Ascending aorta (tissue), 2 donors: ENCODE results near the gene PLEKHG2. TPM values are rescaled to one million over a fixed set of nuclear protein-coding genes. Genes with fewer than 3 reads are reported as not detected.

Experiments used
- DNase-seq, 2 donors: peaks; one replicate each; pipeline ENCODE4 v3.0.0-alpha.2; 2019; ENCODE audit warnings: low spot score in 2 of 2
- H3K27ac ChIP-seq, 2 donors: fragments of 200-600 bp; sonication (generic); one replicate each; pipeline ENCODE4 v1.5.1; 2016 to 2017; ENCODE audit warnings: mild to moderate bottlenecking in 1 of 2
- H3K27me3 ChIP-seq: fragments of 200-600 bp; sonication (generic); one replicate; pipeline ENCODE4 v1.5.1; 2017
- H3K36me3 ChIP-seq, 2 donors: fragments of 200-600 bp; sonication (generic); one replicate each; pipeline ENCODE4 v1.5.1; 2016
- H3K4me1 ChIP-seq, 2 donors: fragments of 200-600 bp; sonication (generic); one replicate each; pipeline ENCODE4 v1.5.1; 2016 to 2017; ENCODE audit warnings: mild to moderate bottlenecking in 1 of 2
- H3K4me3 ChIP-seq, 2 donors: fragments of 200-600 bp; sonication (generic); one replicate each; pipeline ENCODE4 v1.5.1; 2016 to 2017; ENCODE audit warnings: mild to moderate bottlenecking in 1 of 2
- H3K9me3 ChIP-seq, 2 donors: fragments of 200-600 bp; sonication (generic); one replicate each; pipeline ENCODE4 v1.5.1; 2016
- intact Hi-C: fragments of 100-400 bp; cut with DNase I; formaldehyde crosslinking; loops from one replicate; pipeline ENCODE4 v1.15.1; 2023
- total RNA-seq: library from RNA; depleted of rRNA; stranded (reverse); fragments of >200 nt; gene quantifications from one replicate; pipeline ENCODE4 v1.1.0, GENCODE V29; 2016
- TF ChIP-seq, protein P1 (sequence below), 3 experiments: fragments of 200-600 bp in 2 of 3; fragments of 450-650 bp in 1 of 3; sonication (generic) in 2 of 3; IDR thresholded peaks; one replicate each; pipeline ENCODE4 v1.5.1; 2016 to 2019; ENCODE audit warnings: antibody characterized with exemption in 3 of 3, mild to moderate bottlenecking in 1 of 3, moderate library complexity in 1 of 3

PLEKHG2 gene
- total RNA-seq, 1 donor from 2014 or later = 52.9 TPM

DNA sequence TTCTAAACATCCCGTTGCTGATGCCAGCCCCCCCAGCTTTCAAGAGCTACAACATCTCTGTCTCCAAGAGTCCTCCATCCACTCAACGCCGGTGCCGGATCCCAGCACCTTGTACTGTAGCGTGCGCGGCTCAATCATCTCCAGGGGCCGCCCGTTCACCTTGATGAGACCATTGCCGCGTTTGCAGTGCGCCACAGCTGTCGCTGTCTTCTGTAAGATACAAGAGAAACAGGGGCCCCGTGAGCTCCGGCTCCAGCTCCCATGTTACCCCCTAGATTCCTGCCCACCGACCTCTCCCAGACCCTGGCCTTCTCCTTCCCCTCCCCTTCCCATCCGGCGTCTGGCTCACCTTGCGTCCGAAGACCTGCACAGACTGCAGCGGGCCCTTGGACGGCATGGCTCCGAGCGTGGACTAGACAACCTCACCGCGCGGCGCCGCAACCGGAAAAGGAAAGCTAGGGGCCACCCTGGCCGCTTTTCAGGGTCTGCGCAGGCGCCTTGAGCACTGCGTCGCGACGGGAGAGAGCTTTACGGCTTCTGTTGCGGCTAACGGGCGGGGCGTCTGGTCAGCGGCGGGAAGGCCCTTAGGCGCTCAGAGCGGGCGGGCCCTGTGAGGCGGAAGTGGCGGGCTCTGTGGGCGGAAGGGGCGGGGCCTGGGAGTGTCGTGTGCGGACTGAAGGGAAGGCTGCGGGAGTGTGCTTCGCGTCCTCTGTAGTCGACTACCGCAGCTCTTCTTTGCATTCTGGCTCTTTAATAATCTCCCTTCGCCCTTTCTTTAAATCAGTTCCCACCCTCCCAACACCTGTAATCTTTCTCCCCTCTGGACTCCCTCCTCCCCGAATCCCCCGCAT is 23.3 kb downstream of the PLEKHG2 start, which contains the start of gene RPS16:
TSS of gene RPS16 (minus strand) at position 451 of the 851 bp plus-strand sequence. CDS start at position 397, 54 bp downstream.
- intact Hi-C loops = loop anchor here (1.0 to 2.0 kb wide), 5 partner anchors 10 to 93 kb away; partner anchors contain the start of genes MED29, PAF1, PLEKHG2 and SAMD4B
- Histone ChIP-seq H3K9me3 (no peaks in the 10 kb centered on the region), H3K4me1 (peaks cover 10 to 23% of the 10 kb centered on the region in 2 donors), H3K4me3 (peak within 1 kb of the TSS; percentile 72 to 82), H3K27me3 (no peaks in the 10 kb centered on the region), H3K36me3 (peaks cover 25 to 40% of the 10 kb centered on the region in 2 donors), H3K27ac (peak within 1 kb of the TSS; percentile 72 to 85)
- TF ChIP-seq, protein P1, sequence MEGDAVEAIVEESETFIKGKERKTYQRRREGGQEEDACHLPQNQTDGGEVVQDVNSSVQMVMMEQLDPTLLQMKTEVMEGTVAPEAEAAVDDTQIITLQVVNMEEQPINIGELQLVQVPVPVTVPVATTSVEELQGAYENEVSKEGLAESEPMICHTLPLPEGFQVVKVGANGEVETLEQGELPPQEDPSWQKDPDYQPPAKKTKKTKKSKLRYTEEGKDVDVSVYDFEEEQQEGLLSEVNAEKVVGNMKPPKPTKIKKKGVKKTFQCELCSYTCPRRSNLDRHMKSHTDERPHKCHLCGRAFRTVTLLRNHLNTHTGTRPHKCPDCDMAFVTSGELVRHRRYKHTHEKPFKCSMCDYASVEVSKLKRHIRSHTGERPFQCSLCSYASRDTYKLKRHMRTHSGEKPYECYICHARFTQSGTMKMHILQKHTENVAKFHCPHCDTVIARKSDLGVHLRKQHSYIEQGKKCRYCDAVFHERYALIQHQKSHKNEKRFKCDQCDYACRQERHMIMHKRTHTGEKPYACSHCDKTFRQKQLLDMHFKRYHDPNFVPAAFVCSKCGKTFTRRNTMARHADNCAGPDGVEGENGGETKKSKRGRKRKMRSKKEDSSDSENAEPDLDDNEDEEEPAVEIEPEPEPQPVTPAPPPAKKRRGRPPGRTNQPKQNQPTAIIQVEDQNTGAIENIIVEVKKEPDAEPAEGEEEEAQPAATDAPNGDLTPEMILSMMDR (IDR thresholded peaks at IDR 0.05) = no peak
- peak; percentile 92 to 99 for DNase-seq

GRCh38 chr19:39436350-39436716 is 23.9 kb downstream of the PLEKHG2 start:
- peaks cover 25 to 35% of the 10 kb centered on the region in 2 donors for H3K36me3 ChIP-seq
- H3K4me3 ChIP-seq = peak overlapping the region; percentile 72 to 82
- TF ChIP-seq, protein P1 (IDR thresholded peaks at IDR 0.05) = no peak
- H3K9me3 ChIP-seq = no peaks in the 10 kb centered on the region
- intact Hi-C loops = loop anchor here (1.0 to 2.0 kb wide), 5 partner anchors 9 to 94 kb away; partner anchors contain the start of genes MED29, PAF1, PLEKHG2 and SAMD4B
- no peaks in the 10 kb centered on the region for H3K27me3 ChIP-seq
- H3K27ac ChIP-seq = peak overlapping the region; percentile 72 to 85
- no peak for DNase-seq
- H3K4me1 ChIP-seq = peaks cover 10 to 23% of the 10 kb centered on the region in 2 donors

- Histone ChIP-seq H3K4me1 (peaks cover 10 to 23% of the 10 kb centered on the region in 2 donors), H3K4me3 (no peak overlapping the region), H3K27ac (no peak overlapping the region), H3K36me3 (peaks cover 12 to 16% of the 10 kb centered on the region in 2 donors), H3K9me3 (no peaks in the 10 kb centered on the region), H3K27me3 (no peaks in the 10 kb centered on the region)
- TF ChIP-seq, protein P1 (IDR thresholded peaks at IDR 0.05) = no peak
- intact Hi-C loops = no loop called here
- no peak for DNase-seq
Measured at GRCh38 chr19:39438270-39438934, 25.9 kb downstream of the PLEKHG2 start.

- no peak for DNase-seq
- Histone ChIP-seq H3K9me3 (no peaks in the 10 kb centered on the region), H3K4me1 (peaks cover 13 to 32% of the 10 kb centered on the region in 2 donors), H3K36me3 (peaks cover 4 to 17% of the 10 kb centered on the region in 2 donors), H3K27me3 (no peaks in the 10 kb centered on the region), H3K27ac (peak overlapping the region; percentile 91 to 96), H3K4me3 (peak overlapping the region; percentile 86 to 92)
- TF ChIP-seq, protein P1 (IDR thresholded peaks at IDR 0.05) = no peak
- intact Hi-C loops = loop anchor here (1.0 to 10.0 kb wide), 5 partner anchors 8 to 320 kb away; partner anchors contain the start of genes EID2B, PAK4, SAMD4B and TIMM50
Measured at GRCh38 chr19:39444598-39445195, 32.2 kb downstream of the PLEKHG2 start.
